ENCODE data around the gene SETD9. TPM values are rescaled to one million over a fixed set of nuclear protein-coding genes. Genes with fewer than 3 reads are reported as not detected.

SETD9 gene
- total RNA-seq, 1 donor from 2014 or later = 13.3 TPM

DNA sequence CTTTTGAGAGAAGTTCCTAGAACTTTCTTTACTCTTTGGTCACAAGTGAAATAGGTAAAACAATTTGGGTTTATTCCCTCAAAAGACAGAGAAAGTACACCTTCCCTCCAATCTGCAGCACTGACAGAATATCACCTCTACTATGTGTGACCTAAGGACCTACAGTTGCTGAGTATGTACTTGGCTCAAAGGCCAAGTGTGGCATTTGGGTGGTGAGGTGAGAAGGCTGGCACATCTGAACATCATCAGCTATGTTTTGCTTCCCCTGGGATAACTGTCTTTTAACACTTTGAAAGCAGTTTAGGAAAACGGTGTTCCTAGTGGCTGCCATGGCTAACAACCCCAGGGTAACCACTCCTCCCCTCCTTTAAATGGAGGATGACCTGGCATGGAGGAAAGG, 24.9 kb downstream of the SETD9 start:
- DNase-seq (ENCODE audit: low read depth) = no peak

DNA sequence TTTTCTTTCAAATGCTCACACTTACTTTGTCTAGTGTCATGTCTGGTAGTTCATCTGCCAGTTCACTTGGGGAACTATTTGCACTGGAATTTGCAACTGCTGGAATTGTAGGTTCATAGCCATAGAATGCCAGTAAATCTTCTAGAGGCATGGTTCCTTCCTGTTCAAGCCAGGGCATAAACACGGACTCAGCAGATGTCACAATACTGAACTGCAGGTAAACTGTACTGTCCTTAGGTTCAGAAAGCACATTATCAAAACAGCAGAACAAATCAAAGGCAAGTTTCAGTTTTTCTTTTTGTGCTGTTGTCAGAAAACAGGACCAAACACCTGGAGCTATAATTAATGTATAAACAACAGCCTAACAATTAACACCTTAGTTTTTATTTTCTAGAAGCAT, 29.5 kb downstream of the SETD9 start:
- no peak for DNase-seq (ENCODE audit: low read depth)

DNA sequence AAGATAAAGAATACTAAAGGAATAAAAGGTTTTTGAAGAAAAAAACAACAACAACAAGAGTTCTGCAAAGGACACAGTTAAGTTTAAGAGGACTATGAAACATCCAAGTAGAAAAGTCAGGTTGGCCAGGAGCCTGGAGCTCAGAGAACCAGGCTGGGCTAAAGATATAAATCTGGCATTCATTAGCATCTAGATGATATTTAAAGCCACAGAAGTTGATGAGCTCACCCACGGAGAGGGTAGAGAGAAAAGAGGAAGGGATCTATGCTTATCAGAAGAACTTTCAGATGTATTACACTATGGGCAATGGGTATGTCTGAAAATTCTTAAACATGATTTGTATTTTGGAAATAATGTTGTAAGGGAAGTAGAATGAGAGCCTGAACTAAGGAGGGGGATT, 32.6 kb downstream of the SETD9 start:
- no peak for DNase-seq (ENCODE audit: low read depth)

DNA sequence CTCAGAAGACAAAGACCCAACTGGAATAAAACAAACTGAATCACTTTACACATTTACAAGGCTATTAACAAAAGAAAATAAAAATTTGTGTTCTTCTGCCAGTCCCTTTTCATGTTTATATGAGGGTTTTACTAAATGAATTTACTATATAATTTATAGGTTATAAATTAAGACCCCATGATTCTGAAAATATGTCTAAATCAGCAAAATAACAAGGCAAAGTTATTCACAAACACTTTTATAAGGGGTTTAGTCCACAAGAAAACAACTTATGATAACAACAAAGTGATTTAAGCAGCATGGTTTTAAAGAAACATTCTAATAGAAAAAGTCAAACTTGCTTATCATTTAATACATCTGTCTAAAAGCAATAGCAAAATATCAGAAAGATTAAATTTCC, 37.7 kb downstream of the SETD9 start:
- no peak for DNase-seq (ENCODE audit: low read depth)

DNA sequence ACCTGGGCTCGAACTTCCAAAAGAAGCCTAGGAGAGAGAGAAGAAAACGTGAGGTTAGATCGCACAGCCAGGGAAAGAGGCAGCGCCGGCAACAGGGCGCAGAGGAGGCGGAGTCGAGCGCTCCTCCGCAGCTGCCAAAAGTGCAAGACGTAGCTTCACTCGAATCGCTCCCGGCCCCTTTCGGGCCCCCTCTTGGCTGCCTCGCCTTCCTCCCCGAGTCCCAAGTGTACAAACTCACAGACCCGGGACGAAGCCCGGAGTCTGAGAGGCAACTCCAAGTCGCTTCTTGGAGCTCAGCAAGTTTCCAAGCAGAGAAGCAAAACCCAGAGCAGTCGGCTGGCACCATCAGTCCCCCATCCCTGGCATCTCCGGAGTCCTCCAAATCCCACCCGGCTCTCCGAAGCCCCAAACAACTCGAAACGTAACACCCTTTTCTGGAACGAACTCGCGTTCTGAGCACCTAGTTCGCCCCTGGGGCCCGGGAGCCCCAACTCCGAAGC, 41.3 kb downstream of the SETD9 start:
- peak; percentile 69 for DNase-seq (ENCODE audit: low read depth)

DNA sequence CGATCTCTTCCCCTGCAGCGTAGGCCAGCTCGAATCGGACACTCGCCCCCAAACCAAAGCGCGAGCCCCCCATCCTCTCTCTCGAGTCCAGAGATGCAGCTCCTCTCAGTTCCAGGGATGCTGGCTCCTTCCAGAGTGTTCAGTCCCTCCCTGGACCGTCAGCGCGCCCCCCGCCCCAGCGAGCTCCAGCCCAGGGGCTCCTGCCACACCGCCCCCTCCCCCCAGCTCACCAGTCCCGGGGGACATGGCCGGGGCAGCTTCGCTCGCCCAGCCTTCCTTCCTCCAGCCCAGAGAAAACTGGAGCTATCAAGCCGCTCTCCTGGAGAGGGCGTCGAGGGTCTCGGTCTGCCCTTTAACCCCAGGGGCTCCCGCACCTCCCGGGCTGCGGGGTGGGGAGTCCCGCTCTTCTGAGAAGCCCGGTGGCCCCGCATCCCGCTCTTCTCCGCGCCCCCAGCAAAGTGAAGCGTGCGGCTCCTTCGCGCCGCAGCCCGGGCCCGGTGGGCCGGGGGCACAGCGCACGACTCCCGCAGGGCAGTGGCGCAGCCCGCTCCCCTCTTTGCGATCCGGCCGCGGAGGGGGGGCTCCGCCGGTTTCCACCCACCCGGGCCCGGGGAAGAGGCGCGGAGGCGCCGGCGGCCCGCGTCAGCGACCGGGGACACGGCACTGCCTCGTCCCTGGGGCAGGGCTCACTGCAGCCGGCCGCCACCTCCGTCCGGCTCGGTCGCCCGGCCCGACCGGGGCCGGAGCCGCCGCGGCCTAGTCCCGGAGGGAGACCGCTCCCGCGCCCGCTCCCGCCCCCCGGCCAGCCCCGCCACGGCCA, 41.9 kb downstream of the SETD9 start:
- peak; percentile 51 for DNase-seq (ENCODE audit: low read depth)

DNA sequence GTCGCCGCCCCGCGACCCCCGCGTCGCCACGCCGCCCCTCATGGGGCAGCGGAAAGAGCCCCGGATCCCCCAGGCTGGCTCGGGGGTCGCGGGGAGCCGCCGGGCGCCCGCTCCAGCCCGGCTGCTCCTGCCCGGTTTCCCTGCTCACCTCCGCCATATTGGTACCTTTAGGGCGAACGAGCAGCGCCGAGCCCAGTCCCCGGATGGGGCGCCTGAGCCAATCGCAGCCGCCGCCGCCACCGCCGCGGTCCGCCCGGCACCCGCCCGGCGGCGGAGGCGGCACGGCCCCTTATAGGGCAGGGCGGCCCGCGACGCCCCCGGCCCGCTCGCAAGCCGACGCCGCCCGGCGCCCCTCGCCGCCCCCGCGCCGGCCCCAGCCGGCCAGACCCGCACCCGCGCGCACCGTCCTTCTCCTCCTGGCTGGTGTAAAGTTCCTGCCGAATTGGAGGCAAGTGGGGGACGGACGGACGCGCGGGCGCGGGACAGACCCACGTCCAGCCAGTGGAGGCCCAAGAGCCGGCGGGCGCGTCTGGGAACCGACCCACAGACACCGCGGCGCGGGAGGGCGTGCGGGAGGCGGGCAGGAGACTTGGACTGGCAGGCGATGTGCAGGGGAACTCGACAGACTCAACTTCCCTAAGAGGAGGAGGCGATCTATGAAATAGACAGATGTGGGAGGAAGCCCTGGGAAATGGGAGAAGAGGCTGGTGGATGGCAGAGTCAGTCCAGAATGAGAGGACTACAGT, 42.7 kb downstream of the SETD9 start, which contains the start of gene MIER3:
MIER3 (minus strand) TSS at position 178 of the 746 bp plus-strand sequence; CDS start at position 157, 21 bp downstream.
- DNase-seq (ENCODE audit: low read depth) = peak; percentile 82

DNA sequence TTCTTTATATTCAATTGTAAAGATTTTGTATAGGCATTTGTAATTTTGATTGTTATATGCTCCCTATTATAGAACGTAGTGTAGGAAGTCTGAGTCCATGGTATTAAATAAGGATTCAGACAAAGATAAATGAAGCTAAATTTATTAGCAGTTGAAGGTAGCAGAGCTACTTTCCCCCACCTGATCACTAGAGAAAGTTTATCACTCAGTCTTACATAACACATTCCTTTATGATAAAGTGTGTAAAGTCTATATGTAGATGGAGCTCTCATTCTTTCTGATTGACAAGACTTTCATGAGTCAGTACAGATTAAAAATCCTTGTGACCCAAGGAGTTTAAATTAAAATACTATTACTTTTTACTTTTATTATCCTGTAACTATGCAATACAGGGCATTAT, 44.9 kb downstream of the SETD9 start:
- no peak for DNase-seq (ENCODE audit: low read depth)

DNA sequence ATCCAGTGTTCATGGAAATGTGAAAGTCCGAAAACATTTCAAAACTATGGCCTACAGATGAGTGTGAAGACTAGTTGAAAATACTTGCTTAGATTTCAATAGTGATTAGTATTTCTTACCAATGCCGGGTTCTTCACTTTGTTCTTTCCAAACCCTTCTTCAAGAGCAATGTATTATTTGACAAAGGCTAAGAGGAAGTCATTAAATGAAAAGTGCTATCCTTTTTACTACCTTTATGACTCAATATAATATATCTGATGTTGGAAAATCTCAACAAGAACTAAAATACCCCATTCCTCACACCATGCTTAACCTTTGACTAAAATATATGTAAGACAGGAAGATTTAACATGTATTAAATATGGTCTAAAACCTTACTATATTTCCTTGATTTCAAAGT, 49.2 kb downstream of the SETD9 start:
- DNase-seq (ENCODE audit: low read depth) = no peak

DNA sequence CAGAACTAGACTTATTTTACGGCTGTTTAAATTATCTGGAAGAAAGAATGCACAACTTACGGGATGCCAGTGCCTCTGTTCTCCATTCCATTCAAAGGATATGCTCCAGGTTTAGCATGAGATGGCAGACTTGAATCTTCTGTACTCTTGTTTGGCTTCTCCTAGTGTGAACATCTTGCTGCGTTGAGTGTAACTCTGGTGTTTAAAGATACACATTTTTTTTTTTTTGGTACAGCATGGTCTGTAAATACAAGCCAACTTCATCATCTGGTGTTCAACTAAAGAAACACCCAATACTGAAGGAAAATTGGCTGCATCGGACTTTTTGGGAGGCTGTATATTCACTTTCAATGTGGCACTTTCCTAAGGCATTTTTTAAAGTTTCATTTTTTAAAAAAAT, 49.9 kb downstream of the SETD9 start:
- DNase-seq (ENCODE audit: low read depth) = no peak

DNA sequence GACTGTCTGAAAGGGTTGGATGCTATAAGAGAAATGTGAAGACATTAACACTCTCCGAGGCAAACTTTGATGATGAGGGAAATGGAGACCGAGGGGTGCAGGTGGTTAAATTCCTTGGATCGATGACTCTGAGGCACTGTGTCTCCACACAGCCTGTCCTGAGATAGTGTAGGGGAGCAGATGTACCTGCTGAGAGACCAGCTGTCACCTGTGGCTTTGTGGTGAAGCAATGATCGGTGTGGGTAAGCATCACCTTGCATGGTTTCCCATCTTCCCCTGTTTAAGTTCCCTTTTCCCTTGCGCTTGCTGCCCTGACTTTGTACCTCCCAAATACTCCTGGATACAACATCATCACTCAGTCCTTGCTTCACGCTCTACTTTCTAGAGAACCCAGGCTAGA, 52.4 kb downstream of the SETD9 start:
- no peak for DNase-seq (ENCODE audit: low read depth)

DNA sequence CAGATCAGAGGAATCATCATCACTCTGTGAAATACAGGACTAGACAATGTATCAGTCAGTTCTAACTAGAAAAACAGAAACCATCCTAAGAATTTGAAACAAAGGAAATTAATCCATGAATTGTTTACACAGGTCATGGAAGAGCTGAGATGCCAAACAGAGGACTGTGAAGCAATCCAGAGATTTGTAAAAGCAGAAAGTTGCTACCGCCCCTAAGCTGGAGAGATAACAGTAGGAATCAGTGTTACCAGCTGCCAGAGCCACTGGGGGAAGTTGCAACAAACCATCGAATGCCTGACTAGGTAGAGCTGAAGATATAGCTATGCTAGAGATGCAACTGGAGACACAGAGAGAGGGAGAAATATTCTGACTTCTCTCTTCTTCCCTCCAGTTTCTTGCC, 52.9 kb downstream of the SETD9 start:
- DNase-seq (ENCODE audit: low read depth) = no peak

DNA sequence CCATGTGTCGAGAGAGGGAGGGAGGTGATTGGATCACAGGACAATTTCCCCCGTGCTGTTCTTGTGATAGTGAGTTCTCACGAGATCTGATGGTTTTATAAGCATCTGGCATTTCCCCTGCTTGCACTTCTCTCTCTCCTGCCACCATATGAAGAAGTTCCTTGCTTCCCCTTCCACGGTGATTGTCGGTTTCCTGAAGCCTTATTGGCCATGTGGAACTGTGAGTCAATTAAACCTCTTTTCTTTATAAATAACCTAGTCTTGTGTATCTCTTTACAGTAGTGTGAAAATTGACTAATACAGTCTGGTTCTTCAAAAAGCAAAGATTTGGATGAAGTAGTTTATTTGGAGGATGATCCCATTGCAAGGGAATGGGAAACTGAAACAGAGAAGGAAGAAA, 53.9 kb downstream of the SETD9 start:
- DNase-seq (ENCODE audit: low read depth) = no peak

DNA sequence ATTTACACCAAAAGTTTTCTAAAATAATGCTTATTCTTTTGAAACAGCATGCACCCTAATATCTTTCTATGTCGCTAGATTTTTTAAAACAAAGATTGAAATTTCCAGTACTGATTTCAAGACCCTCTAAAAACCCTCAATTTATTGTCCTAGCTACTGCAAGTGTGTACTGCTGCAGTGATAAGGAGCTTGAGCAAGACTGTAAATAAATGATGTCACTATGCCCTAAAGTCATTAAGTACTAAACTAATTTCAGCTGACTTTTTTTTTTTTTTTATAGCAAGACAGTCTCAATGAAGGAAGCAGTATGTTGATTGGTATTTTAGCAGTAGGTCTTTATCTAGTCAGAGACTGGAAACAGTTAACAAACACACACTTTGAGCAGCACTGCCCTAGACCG, 54.8 kb downstream of the SETD9 start:
- DNase-seq (ENCODE audit: low read depth) = no peak

Other genes starting within 250 kb of the SETD9 start
- 2.2 and 4.0 TPM in 2 replicates for gene MAP3K1, start 94.0 kb upstream of the SETD9 start, total RNA-seq
- gene MIER3, start 42.5 kb downstream of the SETD9 start, total RNA-seq = 20.5 and 25.5 TPM in 2 replicates

Measured in myocyte (in vitro differentiated cells).